Measurements from ENCODE around the gene CKMT2.

Gene CKMT2

GRCh38 chr5:81313278-81313677 is 80.2 kb downstream of the CKMT2 start:
- no peak for DNase-seq

GRCh38 chr5:81313686-81314085 is 80.6 kb downstream of the CKMT2 start:
- DNase-seq: no peak

GRCh38 chr5:81314581-81314980 is 81.5 kb downstream of the CKMT2 start:
- DNase-seq: no peak

- no peak for DNase-seq
Observed at GRCh38 chr5:81315336-81315735, 82.2 kb downstream of the CKMT2 start.

GRCh38 chr5:81315830-81316229 is 82.7 kb downstream of the CKMT2 start:
- no peak for DNase-seq

Data from activated CD8-positive, alpha-beta memory T cell treated with anti-CD3 and anti-CD28 coated beads, Interleukin-2, amount 50 U/mL, for 4 hours (primary cell).